Neural progenitor cell (in vitro differentiated cells): ENCODE measurements around the gene FBRS. TPM values are rescaled to one million over a fixed set of nuclear protein-coding genes. Genes with fewer than 3 reads are reported as not detected.
A peak's percentile ranks its signal among the peaks of the same experiment; 100 is the strongest.
"Not testable (repeated sequence)": the region's sequence is repeated elsewhere in the genome, so short reads cannot be mapped to it uniquely, and the experiment has no call there.

ENCODE experiments used
- DNase-seq: peaks from one replicate; pipeline ENCODE4 v3.0.0-alpha.2; 2016; ENCODE audit warnings: low spot score
- H2AFZ ChIP-seq: fragments of 200-600 bp; sonication (generic); replicated peaks from 2 replicates; pipeline ENCODE4 v1.6.1; 2016; ENCODE audit warnings: antibody characterized with exemption
- H3F3A ChIP-seq: fragments of 200-600 bp; sonication (generic); 2 replicates; pipeline ENCODE4 v1.6.1; 2016; ENCODE audit warnings: antibody characterized with exemption, low read depth
- H3K27ac ChIP-seq: fragments of 200-600 bp; sonication (generic); 2 replicates; pipeline ENCODE4 v1.5.1; 2016; ENCODE audit warnings: mild to moderate bottlenecking
- H3K27me3 ChIP-seq: fragments of 200-600 bp; sonication (generic); 2 replicates; pipeline ENCODE4 v1.6.1; 2016; ENCODE audit warnings: mild to moderate bottlenecking, moderate library complexity
- H3K36me3 ChIP-seq: fragments of 200-600 bp; sonication (generic); 2 replicates; pipeline ENCODE4 v1.5.1; 2016
- H3K4me1 ChIP-seq: fragments of 200-600 bp; sonication (generic); 2 replicates; pipeline ENCODE4 v1.6.1; 2016; ENCODE audit warnings: mixed run types
- H3K4me2 ChIP-seq: fragments of 200-600 bp; sonication (generic); 2 replicates; pipeline ENCODE4 v1.6.1; 2016
- H3K4me3 ChIP-seq: fragments of 200-600 bp; sonication (generic); 2 replicates; pipeline ENCODE4 v1.5.1; 2016
- H3K79me2 ChIP-seq: fragments of 200-600 bp; sonication (generic); 2 replicates; pipeline ENCODE4 v1.6.1; 2016; ENCODE audit warnings: low read depth
- H3K9ac ChIP-seq: fragments of 200-600 bp; sonication (generic); 2 replicates; pipeline ENCODE4 v1.6.1; 2016
- H3K9me3 ChIP-seq: fragments of 200-600 bp; sonication (generic); 2 replicates; pipeline ENCODE4 v1.5.1; 2016; ENCODE audit warnings: low read depth
- H4K20me1 ChIP-seq: fragments of 200-600 bp; sonication (generic); 2 replicates; pipeline ENCODE4 v1.6.1; 2016; ENCODE audit warnings: low read depth
- H3K27ac Mint-ChIP-seq: 3 replicates; pipeline ENCODE4 v1.8.0; 2021; ENCODE audit warnings: mixed read lengths
- H3K27me3 Mint-ChIP-seq: 2 replicates; pipeline ENCODE4 v1.8.0; 2022; ENCODE audit warnings: low read depth, mild to moderate bottlenecking, inconsistent platforms, moderate library complexity, mixed read lengths; ENCODE audit not compliant: insufficient read depth
- H3K36me3 Mint-ChIP-seq: 3 replicates; pipeline ENCODE4 v1.8.0; 2021; ENCODE audit warnings: mixed read lengths
- H3K4me1 Mint-ChIP-seq: 3 replicates; pipeline ENCODE4 v1.8.0; 2021; ENCODE audit warnings: mixed read lengths
- H3K4me3 Mint-ChIP-seq: 3 replicates; pipeline ENCODE4 v1.8.0; 2021; ENCODE audit warnings: mild to moderate bottlenecking, moderate library complexity, mixed read lengths
- H3K9me3 Mint-ChIP-seq: 3 replicates; pipeline ENCODE4 v1.8.0; 2020; ENCODE audit warnings: mixed read lengths
- CTCF ChIP-seq: fragments of 200-600 bp; sonication (generic); IDR thresholded peaks from 2 replicates; pipeline ENCODE4 v1.5.1; 2017; ENCODE audit warnings: antibody characterized with exemption, mild to moderate bottlenecking
- EZH2 ChIP-seq: fragments of 200-600 bp; sonication (generic); IDR thresholded peaks from 2 replicates; pipeline ENCODE4 v1.6.1; 2017; ENCODE audit warnings: antibody characterized with exemption, mild to moderate bottlenecking, moderate library complexity
- EZH2phosphoT487 ChIP-seq: fragments of 200-600 bp; sonication (generic); IDR thresholded peaks from 2 replicates; pipeline ENCODE4 v1.6.1; 2017; ENCODE audit warnings: antibody characterized with exemption
- total RNA-seq: library from RNA; depleted of rRNA; stranded (reverse); fragments of >200 nt; gene quantifications from 2 replicates; pipeline ENCODE4 v1.2.3, GENCODE V29; 2015; ENCODE audit warnings: low replicate concordance

FBRS gene
- total RNA-seq, 1 donor from 2014 or later = 3.6 TPM

DNA sequence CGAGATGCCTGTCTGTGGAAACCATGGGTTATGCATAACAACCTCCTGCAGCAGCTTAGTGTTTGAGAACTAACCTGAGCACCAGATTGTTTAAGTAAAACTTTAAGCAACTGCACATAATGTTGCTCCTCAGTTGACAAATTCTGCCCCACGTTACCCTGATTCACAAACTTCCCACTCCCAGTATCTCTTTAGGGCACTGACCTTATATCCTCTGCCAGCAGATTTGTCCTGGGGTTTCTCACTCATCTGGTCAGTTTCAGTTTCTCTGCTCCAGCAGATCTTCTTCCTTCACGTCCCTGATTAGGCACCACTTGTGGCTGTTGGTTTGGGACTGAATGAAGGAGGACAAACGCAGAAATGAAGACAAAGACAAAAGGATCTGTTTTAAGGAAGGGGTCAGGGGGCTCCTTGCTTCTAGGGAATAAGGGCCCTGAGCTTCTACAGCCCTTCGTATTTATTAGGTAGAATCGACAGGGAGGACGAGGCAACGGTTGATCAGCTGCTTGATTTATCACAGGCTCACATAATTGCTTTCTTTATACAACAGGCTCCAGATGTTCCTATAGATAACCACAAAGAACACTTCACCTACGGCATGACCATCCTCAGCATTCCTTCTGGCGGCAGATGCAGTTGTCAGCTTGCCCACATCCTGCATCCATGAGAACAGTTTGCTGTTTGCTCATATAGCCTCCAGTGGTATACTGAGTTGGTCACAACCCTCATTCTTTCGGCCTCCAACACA, 34.5 kb upstream of the FBRS start:
- TF ChIP-seq EZH2phosphoT487 = no peak
- TF ChIP-seq EZH2 = no peak
- TF ChIP-seq CTCF = no peak
- no peaks in the 10 kb centered on the region for H4K20me1 ChIP-seq
- no peaks in the 10 kb centered on the region for H3F3A ChIP-seq
- H3K9me3 ChIP-seq = no peaks in the 10 kb centered on the region
- Mint-ChIP-seq H3K27ac (peak overlapping the region; percentile 6), H3K36me3 (peaks cover 3% of the 10 kb centered on the region), H3K27me3 (peaks cover 4% of the 10 kb centered on the region), H3K9me3 (peaks cover 6% of the 10 kb centered on the region), H3K4me3 (no peak overlapping the region), H3K4me1 (peaks cover 33% of the 10 kb centered on the region)
- no peaks in the 10 kb centered on the region for H3K79me2 ChIP-seq
- H3K9ac ChIP-seq = no peak overlapping the region
- peaks cover 9% of the 10 kb centered on the region for H3K4me1 ChIP-seq
- H3K4me3 ChIP-seq = no peak overlapping the region
- H3K36me3 ChIP-seq = no peaks in the 10 kb centered on the region
- H3K27me3 ChIP-seq = no peaks in the 10 kb centered on the region
- no peak overlapping the region for H3K4me2 ChIP-seq
- no peak overlapping the region for H3K27ac ChIP-seq
- H2AFZ ChIP-seq = peak overlapping the region; percentile 50
- no peak for DNase-seq

- no peaks in the 10 kb centered on the region for H4K20me1 ChIP-seq
- no peak for TF ChIP-seq CTCF
- no peak for TF ChIP-seq EZH2phosphoT487
- TF ChIP-seq EZH2 = no peak
- H3K4me3 ChIP-seq = no peak overlapping the region
- no peak overlapping the region for H3K9ac ChIP-seq
- Mint-ChIP-seq H3K36me3 (no peaks in the 10 kb centered on the region), H3K27me3 (peaks cover 9% of the 10 kb centered on the region), H3K9me3 (peaks cover 4% of the 10 kb centered on the region), H3K4me1 (peaks cover 25% of the 10 kb centered on the region), H3K27ac (no peak overlapping the region), H3K4me3 (no peak overlapping the region)
- no peaks in the 10 kb centered on the region for H3K36me3 ChIP-seq
- H3K27ac ChIP-seq = no peak overlapping the region
- no peak overlapping the region for H3K4me2 ChIP-seq
- peaks cover 9% of the 10 kb centered on the region for H3K4me1 ChIP-seq
- H3K27me3 ChIP-seq = no peaks in the 10 kb centered on the region
- H3K79me2 ChIP-seq = no peaks in the 10 kb centered on the region
- no peak for DNase-seq
- H3F3A ChIP-seq = no peaks in the 10 kb centered on the region
- H2AFZ ChIP-seq = no peak overlapping the region
- H3K9me3 ChIP-seq = no peaks in the 10 kb centered on the region
Measured at GRCh38 chr16:30626236-30626635, 32.0 kb upstream of the FBRS start.

- Histone ChIP-seq H3K9me3 (no peaks in the 10 kb centered on the region), H4K20me1 (no peaks in the 10 kb centered on the region), H3K27me3 (no peaks in the 10 kb centered on the region), H3K27ac (no peak overlapping the region), H3K4me2 (no peak overlapping the region), H2AFZ (peak overlapping the region; percentile 82), H3F3A (peaks cover 3% of the 10 kb centered on the region), H3K36me3 (no peaks in the 10 kb centered on the region), H3K79me2 (no peaks in the 10 kb centered on the region), H3K9ac (no peak overlapping the region), H3K4me3 (no peak overlapping the region), H3K4me1 (no peaks in the 10 kb centered on the region)
- H3K9me3 Mint-ChIP-seq = no peaks in the 10 kb centered on the region
- peak; percentile 79 for DNase-seq
- H3K27ac Mint-ChIP-seq = peak overlapping the region; percentile 21
- peak overlapping the region; percentile 55 for H3K4me3 Mint-ChIP-seq
- TF ChIP-seq EZH2phosphoT487 (no peak), CTCF (peak; percentile 84), EZH2 (no peak)
- H3K27me3 Mint-ChIP-seq = peaks cover 9% of the 10 kb centered on the region
- H3K36me3 Mint-ChIP-seq = no peaks in the 10 kb centered on the region
- peaks cover 6% of the 10 kb centered on the region for H3K4me1 Mint-ChIP-seq
Measured at GRCh38 chr16:30628628-30629540, 29.3 kb upstream of the FBRS start.

- H3K9ac ChIP-seq, H3K36me3 Mint-ChIP-seq, DNase-seq, H3K9me3 ChIP-seq, H3K27me3 ChIP-seq, H3K36me3 ChIP-seq, H3K4me2 ChIP-seq, H3K4me3 Mint-ChIP-seq, H3K4me3 ChIP-seq, H4K20me1 ChIP-seq, H3K4me1 ChIP-seq, H2AFZ ChIP-seq, H3K9me3 Mint-ChIP-seq, H3K27ac ChIP-seq, H3K27ac Mint-ChIP-seq: not testable (repeated sequence)
- H3K4me1 Mint-ChIP-seq = peaks cover 23% of the 10 kb centered on the region
- H3K27me3 Mint-ChIP-seq = peaks cover 16% of the 10 kb centered on the region
- H3F3A ChIP-seq = peaks cover 18% of the 10 kb centered on the region
- peaks cover 19% of the 10 kb centered on the region for H3K79me2 ChIP-seq
Measured at GRCh38 chr16:30632454-30632853, 25.8 kb upstream of the FBRS start.
